ENCODE measurements around the gene MYRF. TPM values are rescaled to one million over a fixed set of nuclear protein-coding genes. Genes with fewer than 3 reads are reported as not detected.

MYRF gene
- total RNA-seq, 1 donor from 2014 or later = 0.30 TPM

GRCh38 chr11:61776561-61777075 is 24.2 kb downstream of the MYRF start:
- DNase-seq = no peak

GRCh38 chr11:61777234-61778090 is 25.0 kb downstream of the MYRF start:
- DNase-seq = no peak

GRCh38 chr11:61778357-61778886 is 26.0 kb downstream of the MYRF start:
- DNase-seq = no peak

- DNase-seq = no peak
Measured at GRCh38 chr11:61778920-61779650, 26.6 kb downstream of the MYRF start.

GRCh38 chr11:61779666-61780525 is 27.5 kb downstream of the MYRF start:
- DNase-seq = no peak

GRCh38 chr11:61780581-61781162 is 28.2 kb downstream of the MYRF start:
- DNase-seq = no peak

- no peak for DNase-seq
Measured at GRCh38 chr11:61781585-61781984, 29.1 kb downstream of the MYRF start.

GRCh38 chr11:61782299-61782698 is 29.9 kb downstream of the MYRF start:
- DNase-seq = no peak

GRCh38 chr11:61782841-61783240 is 30.4 kb downstream of the MYRF start:
- no peak for DNase-seq

- no peak for DNase-seq
Measured at GRCh38 chr11:61783717-61784505, 31.5 kb downstream of the MYRF start.

- no peak for DNase-seq
Measured at GRCh38 chr11:61784506-61784805, 32.0 kb downstream of the MYRF start.

- DNase-seq = no peak
Measured at GRCh38 chr11:61785837-61786402, 33.5 kb downstream of the MYRF start.

- DNase-seq = no peak
Measured at GRCh38 chr11:61787928-61788491, 35.6 kb downstream of the MYRF start.

GRCh38 chr11:61791737-61792309 is 39.4 kb downstream of the MYRF start:
- DNase-seq = peak; percentile 76

GRCh38 chr11:61792310-61793082 is 40.1 kb downstream of the MYRF start, which contains the start of the genes FEN1 and TMEM258:
Gene FEN1, plus strand, starts transcription at chr11:61792911. Its CDS starts 2,451 bp downstream, at chr11:61795362.
Gene TMEM258, minus strand, starts transcription at chr11:61792599. Its CDS starts 41 bp downstream, at chr11:61792558.
- peak; percentile 97 for DNase-seq

GRCh38 chr11:61793083-61793828 is 40.8 kb downstream of the MYRF start:
- no peak for DNase-seq

- DNase-seq = no peak
Measured at GRCh38 chr11:61793829-61794204, 41.4 kb downstream of the MYRF start.

- DNase-seq = no peak
Measured at GRCh38 chr11:61794579-61794978, 42.1 kb downstream of the MYRF start.
